ENCODE measurements around the gene NANP. TPM values are rescaled to one million over a fixed set of nuclear protein-coding genes. Genes with fewer than 3 reads are reported as not detected.
A peak's percentile ranks its signal among the peaks of the same experiment; 100 is the strongest.
"Not testable (repeated sequence)": the region's sequence is repeated elsewhere in the genome, so short reads cannot be mapped to it uniquely, and the experiment has no call there.

NANP gene
- total RNA-seq, 1 experiment from 2014 or later: 15.9 TPM

DNA sequence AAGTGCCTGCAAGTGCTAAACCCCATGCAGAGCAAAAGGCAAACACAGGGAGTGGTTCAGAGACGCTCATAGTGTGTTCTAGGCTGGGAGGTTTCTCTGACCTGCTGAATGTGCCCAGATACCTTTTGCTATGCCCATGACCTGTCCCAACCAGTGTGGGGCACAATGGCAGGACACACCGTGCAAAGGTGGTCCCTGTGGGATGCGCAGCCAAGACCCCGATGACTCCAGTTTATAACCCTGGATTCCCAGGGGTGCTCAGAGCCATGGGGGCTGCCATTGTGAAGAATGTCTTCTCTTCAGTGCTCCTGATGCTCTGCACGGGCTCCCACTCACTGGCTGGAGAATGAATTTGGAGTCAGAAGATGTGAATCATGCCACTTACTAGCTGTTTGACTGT lies 36.3 kb downstream of the NANP start:
- Histone ChIP-seq H3K4me1 (ENCODE audit: insufficient read depth, low read length, poor library complexity, severe bottlenecking) (no peaks in the 10 kb centered on the region), H3K4me3 (ENCODE audit: low read depth, low read length, poor library complexity, severe bottlenecking) (no peak overlapping the region), H3K27me3 (replicated peaks; ENCODE audit: insufficient read depth, low read depth, low read length, poor library complexity) (no peaks in the 10 kb centered on the region), H3K36me3 (ENCODE audit: insufficient read depth, low read length, poor library complexity, severe bottlenecking) (no peaks in the 10 kb centered on the region), H3K9me3 (ENCODE audit: low read depth, low read length, poor library complexity, severe bottlenecking) (no peaks in the 10 kb centered on the region), H3K27ac (ENCODE audit: low read depth, low read length, poor library complexity, severe bottlenecking) (no peak overlapping the region)
- CTCF ChIA-PET: no interaction called here
- DNase-seq (ENCODE audit: low spot score): no peak
- no TSS peak for BruUV-seq (replicated peaks)
- no peak for TF ChIP-seq EZH2 (IDR thresholded peaks at IDR 0.05; ENCODE audit: borderline replicate concordance, low read depth, low read length, poor library complexity, severe bottlenecking)
- TF ChIP-seq, protein P1, sequence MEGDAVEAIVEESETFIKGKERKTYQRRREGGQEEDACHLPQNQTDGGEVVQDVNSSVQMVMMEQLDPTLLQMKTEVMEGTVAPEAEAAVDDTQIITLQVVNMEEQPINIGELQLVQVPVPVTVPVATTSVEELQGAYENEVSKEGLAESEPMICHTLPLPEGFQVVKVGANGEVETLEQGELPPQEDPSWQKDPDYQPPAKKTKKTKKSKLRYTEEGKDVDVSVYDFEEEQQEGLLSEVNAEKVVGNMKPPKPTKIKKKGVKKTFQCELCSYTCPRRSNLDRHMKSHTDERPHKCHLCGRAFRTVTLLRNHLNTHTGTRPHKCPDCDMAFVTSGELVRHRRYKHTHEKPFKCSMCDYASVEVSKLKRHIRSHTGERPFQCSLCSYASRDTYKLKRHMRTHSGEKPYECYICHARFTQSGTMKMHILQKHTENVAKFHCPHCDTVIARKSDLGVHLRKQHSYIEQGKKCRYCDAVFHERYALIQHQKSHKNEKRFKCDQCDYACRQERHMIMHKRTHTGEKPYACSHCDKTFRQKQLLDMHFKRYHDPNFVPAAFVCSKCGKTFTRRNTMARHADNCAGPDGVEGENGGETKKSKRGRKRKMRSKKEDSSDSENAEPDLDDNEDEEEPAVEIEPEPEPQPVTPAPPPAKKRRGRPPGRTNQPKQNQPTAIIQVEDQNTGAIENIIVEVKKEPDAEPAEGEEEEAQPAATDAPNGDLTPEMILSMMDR (conservative IDR thresholded peaks at IDR 0.05; ENCODE audit: low read depth, low read length): no peak
- POLR2A ChIA-PET (ENCODE audit: low non-redundant PET): no interaction called here
- intact Hi-C loops (cut with micrococcal nuclease; ENCODE audit: unreplicated experiment): no loop called here

GRCh38 chr20:25586877-25587276 lies 36.9 kb downstream of the NANP start:
- Histone ChIP-seq H3K4me1 (ENCODE audit: insufficient read depth, low read length, poor library complexity, severe bottlenecking) (no peaks in the 10 kb centered on the region), H3K27me3 (replicated peaks; ENCODE audit: insufficient read depth, low read depth, low read length, poor library complexity) (no peaks in the 10 kb centered on the region), H3K9me3 (ENCODE audit: low read depth, low read length, poor library complexity, severe bottlenecking) (no peaks in the 10 kb centered on the region), H3K4me3 (ENCODE audit: low read depth, low read length, poor library complexity, severe bottlenecking) (no peak overlapping the region), H3K36me3 (ENCODE audit: insufficient read depth, low read length, poor library complexity, severe bottlenecking) (peaks cover 3% of the 10 kb centered on the region), H3K27ac (ENCODE audit: low read depth, low read length, poor library complexity, severe bottlenecking) (no peak overlapping the region)
- no TSS peak for BruUV-seq (replicated peaks)
- intact Hi-C loops (cut with micrococcal nuclease; ENCODE audit: unreplicated experiment): no loop called here
- ChIA-PET POLR2A (ENCODE audit: low non-redundant PET) (no interaction called here), CTCF (no interaction called here)
- no peak for TF ChIP-seq EZH2 (IDR thresholded peaks at IDR 0.05; ENCODE audit: borderline replicate concordance, low read depth, low read length, poor library complexity, severe bottlenecking)
- TF ChIP-seq, protein P1 (conservative IDR thresholded peaks at IDR 0.05; ENCODE audit: low read depth, low read length): no peak
- DNase-seq (ENCODE audit: low spot score): peak; percentile 10

GRCh38 chr20:25584905-25585704 lies 38.7 kb downstream of the NANP start, which contains the start of gene NINL:
Gene NINL (minus strand): TSS chr20:25585531. CDS start chr20:25526587, 58,944 bp downstream.
- Histone ChIP-seq H3K36me3 (ENCODE audit: insufficient read depth, low read length, poor library complexity, severe bottlenecking) (peaks cover 6% of the 10 kb centered on the region), H3K4me1 (ENCODE audit: insufficient read depth, low read length, poor library complexity, severe bottlenecking) (no peaks in the 10 kb centered on the region), H3K27me3 (replicated peaks; ENCODE audit: insufficient read depth, low read depth, low read length, poor library complexity) (no peaks in the 10 kb centered on the region), H3K9me3 (ENCODE audit: low read depth, low read length, poor library complexity, severe bottlenecking) (no peaks in the 10 kb centered on the region), H3K4me3 (ENCODE audit: low read depth, low read length, poor library complexity, severe bottlenecking) (peak within 1 kb of the TSS; percentile 95), H3K27ac (ENCODE audit: low read depth, low read length, poor library complexity, severe bottlenecking) (peak within 1 kb of the TSS; percentile 90)
- DNase-seq (ENCODE audit: low spot score): peak; percentile 89
- TF ChIP-seq EZH2 (IDR thresholded peaks at IDR 0.05; ENCODE audit: borderline replicate concordance, low read depth, low read length, poor library complexity, severe bottlenecking): no peak
- TF ChIP-seq, protein P1 (conservative IDR thresholded peaks at IDR 0.05; ENCODE audit: low read depth, low read length): no peak
- no TSS peak for BruUV-seq (replicated peaks)
- intact Hi-C loops (cut with micrococcal nuclease; ENCODE audit: unreplicated experiment): no loop called here
- ChIA-PET POLR2A (ENCODE audit: low non-redundant PET) (no interaction called here), CTCF (no interaction called here)

- H3K9me3 ChIP-seq (ENCODE audit: low read depth, low read length, poor library complexity, severe bottlenecking); H3K4me3 ChIP-seq (ENCODE audit: low read depth, low read length, poor library complexity, severe bottlenecking); BruUV-seq (replicated peaks); POLR2A ChIA-PET (ENCODE audit: low non-redundant PET); H3K27me3 ChIP-seq (replicated peaks; ENCODE audit: insufficient read depth, low read depth, low read length, poor library complexity); DNase-seq (ENCODE audit: low spot score); H3K4me1 ChIP-seq (ENCODE audit: insufficient read depth, low read length, poor library complexity, severe bottlenecking); intact Hi-C loops (cut with micrococcal nuclease; ENCODE audit: unreplicated experiment); CTCF ChIA-PET; H3K27ac ChIP-seq (ENCODE audit: low read depth, low read length, poor library complexity, severe bottlenecking): not testable (repeated sequence)
- H3K36me3 ChIP-seq (ENCODE audit: insufficient read depth, low read length, poor library complexity, severe bottlenecking): peaks cover 11% of the 10 kb centered on the region
Observed at GRCh38 chr20:25583607-25584006, 40.2 kb downstream of the NANP start.

Data from A673 (cell line).